ENCODE data around the gene MIDN.

The MIDN gene

DNA sequence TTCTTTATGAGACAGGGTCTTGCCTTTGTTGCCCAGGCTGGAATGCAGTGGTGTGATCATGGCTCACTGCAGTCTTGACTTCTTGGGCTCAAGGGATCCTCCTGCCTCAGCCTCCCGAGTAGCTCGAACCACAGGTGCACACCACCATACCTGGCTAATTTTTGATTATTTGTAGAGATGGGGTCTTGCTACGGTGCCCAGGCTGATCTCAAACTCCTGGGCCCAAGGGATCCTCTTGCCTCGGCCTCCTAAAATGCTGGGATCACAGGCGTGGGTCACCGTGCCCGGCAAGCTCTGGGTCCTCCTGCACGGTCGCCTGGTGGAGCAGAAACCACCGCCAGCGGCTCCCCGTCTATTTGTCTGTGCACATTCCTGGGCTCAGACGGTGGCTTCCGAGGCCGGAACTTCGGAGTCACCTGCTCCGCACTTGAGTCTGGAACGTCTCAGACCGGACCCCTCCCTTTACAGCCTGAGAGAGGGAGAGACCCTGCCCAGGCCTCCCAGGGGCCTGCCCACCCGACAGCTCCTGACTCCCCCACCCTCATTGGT, 59.4 kb downstream of the MIDN start:
- Mint-ChIP-seq H3K27ac (no peak overlapping the region), H3K36me3 (ENCODE audit: low read depth) (no peaks in the 10 kb centered on the region), H3K4me3 (no peak overlapping the region), H3K4me1 (ENCODE audit: low read depth) (no peaks in the 10 kb centered on the region), H3K9me3 (no peaks in the 10 kb centered on the region), H3K27me3 (peaks cover 11% of the 10 kb centered on the region)
- intact Hi-C loops (cut with micrococcal nuclease), result no loop called here

DNA sequence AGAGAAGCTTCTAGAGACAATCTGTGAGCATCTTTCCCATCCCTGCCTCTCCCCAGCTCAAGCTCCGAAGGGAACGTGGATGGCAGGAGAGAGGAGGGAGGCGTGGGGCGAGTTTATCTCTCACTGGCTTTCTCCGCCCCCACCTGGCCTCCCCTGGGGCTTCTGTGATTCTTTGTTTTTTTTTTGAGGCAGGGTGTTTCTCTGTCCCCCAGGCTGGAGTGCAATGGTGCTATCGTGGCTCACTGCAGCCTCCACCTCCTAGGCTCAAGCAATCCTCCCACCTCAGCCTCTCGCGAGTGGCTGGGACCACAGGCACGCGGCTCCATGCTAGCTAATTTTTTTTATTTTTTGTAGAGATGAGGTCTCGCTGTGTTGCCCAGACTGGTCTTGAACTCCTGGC, 60.3 kb downstream of the MIDN start:
- Mint-ChIP-seq H3K36me3 (ENCODE audit: low read depth) (no peaks in the 10 kb centered on the region), H3K27me3 (peaks cover 13% of the 10 kb centered on the region), H3K4me3 (no peak overlapping the region), H3K27ac (no peak overlapping the region), H3K4me1 (ENCODE audit: low read depth) (no peaks in the 10 kb centered on the region), H3K9me3 (no peaks in the 10 kb centered on the region)
- intact Hi-C loops (cut with micrococcal nuclease), result no loop called here
